ENCODE data around the gene GFRA1. TPM values are rescaled to one million over a fixed set of nuclear protein-coding genes. Genes with fewer than 3 reads are reported as not detected.

Gene GFRA1
- total RNA-seq, 4 donors from 2014 or later: 21.0 to 62.5 (median 59.3) TPM

DNA sequence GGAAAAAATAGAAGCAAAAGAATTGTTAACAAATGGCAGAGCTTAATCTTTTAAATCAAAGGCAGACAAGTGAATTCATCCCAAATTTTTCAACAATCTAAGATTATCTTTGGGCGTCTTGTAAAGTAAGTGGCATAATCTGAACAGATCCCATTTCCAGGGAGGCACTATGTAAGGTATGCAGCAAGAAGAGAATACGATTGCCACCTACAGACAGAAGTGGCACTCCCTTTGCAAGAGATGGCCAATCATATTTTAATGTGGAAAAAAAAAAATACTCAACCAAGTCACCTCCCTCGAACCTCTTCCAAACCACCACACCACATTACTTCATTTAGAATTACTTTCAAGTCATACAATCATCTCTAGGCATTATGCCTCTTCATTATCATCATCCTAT lies 4.0 kb downstream of the GFRA1 start:
- Histone ChIP-seq H3K4me3 (no peak overlapping the region), H3K9me3 (no peaks in the 10 kb centered on the region), H3K27me3 (peaks cover 58% of the 10 kb centered on the region), H3K36me3 (peaks cover 0 to 13% of the 10 kb centered on the region in 2 donors), H3K4me1 (peaks cover 0 to 44% (median 0%) of the 10 kb centered on the region in 3 donors), H3K27ac (no peak overlapping the region)
- TF ChIP-seq EP300 (IDR thresholded peaks at IDR 0.05) (no peak), POLR2A (IDR thresholded peaks at IDR 0.05) (no peak)
- TF ChIP-seq, protein P1, sequence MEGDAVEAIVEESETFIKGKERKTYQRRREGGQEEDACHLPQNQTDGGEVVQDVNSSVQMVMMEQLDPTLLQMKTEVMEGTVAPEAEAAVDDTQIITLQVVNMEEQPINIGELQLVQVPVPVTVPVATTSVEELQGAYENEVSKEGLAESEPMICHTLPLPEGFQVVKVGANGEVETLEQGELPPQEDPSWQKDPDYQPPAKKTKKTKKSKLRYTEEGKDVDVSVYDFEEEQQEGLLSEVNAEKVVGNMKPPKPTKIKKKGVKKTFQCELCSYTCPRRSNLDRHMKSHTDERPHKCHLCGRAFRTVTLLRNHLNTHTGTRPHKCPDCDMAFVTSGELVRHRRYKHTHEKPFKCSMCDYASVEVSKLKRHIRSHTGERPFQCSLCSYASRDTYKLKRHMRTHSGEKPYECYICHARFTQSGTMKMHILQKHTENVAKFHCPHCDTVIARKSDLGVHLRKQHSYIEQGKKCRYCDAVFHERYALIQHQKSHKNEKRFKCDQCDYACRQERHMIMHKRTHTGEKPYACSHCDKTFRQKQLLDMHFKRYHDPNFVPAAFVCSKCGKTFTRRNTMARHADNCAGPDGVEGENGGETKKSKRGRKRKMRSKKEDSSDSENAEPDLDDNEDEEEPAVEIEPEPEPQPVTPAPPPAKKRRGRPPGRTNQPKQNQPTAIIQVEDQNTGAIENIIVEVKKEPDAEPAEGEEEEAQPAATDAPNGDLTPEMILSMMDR (IDR thresholded peaks at IDR 0.05): no peak
- 40 to 67% methylated on average over 1 to 3 of the region's 3 CpGs for WGBS, 2 donors (ENCODE audit: low coverage in 1 of 2)
- no peak for ATAC-seq

DNA sequence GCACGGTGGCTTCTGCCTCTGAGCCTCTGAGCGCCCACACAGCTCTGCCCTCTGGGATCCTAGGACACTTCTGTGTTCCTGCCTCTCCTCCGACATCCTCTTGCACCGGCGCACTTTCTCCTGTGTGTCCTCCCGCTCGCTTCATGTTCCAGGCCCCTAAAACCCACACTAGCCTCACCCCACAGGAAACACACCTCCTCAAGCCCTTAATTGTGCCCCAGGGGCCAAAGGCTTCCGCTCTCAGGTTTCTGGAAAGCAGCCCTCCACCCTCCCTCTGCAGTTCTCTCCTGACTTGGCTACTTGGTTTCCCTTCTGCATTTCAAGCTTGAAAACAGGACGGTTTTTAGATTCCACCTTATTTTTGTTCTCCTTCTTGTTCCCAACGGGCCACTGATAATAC lies 7.3 kb downstream of the GFRA1 start:
- H3K9me3 ChIP-seq: no peaks in the 10 kb centered on the region
- H3K4me1 ChIP-seq: peaks cover 0 to 12% (median 0%) of the 10 kb centered on the region in 3 donors
- no peak for TF ChIP-seq POLR2AphosphoS5 (IDR thresholded peaks at IDR 0.05)
- no peak overlapping the region for H3K27ac ChIP-seq
- H3K36me3 ChIP-seq: peaks cover 0 to 13% of the 10 kb centered on the region in 2 donors
- WGBS, 2 donors (ENCODE audit: low coverage in 1 of 2): 82 to 90% methylated on average over 4 to 9 of the region's 10 CpGs
- no peak overlapping the region for H3K4me3 ChIP-seq
- no peak for ATAC-seq
- peaks cover 25% of the 10 kb centered on the region for H3K27me3 ChIP-seq

GRCh38 chr10:116263870-116264655 lies 8.9 kb downstream of the GFRA1 start:
- WGBS, 2 donors (ENCODE audit: low coverage in 1 of 2): 77 to 81% methylated on average over 3 to 7 of the region's 7 CpGs
- Histone ChIP-seq H3K4me1 (no peaks in the 10 kb centered on the region), H3K9me3 (no peaks in the 10 kb centered on the region), H3K36me3 (peaks cover 0 to 13% of the 10 kb centered on the region in 2 donors), H3K27me3 (peaks cover 9% of the 10 kb centered on the region), H3K27ac (no peak overlapping the region), H3K4me3 (no peak overlapping the region)
- ATAC-seq: no peak
- TF ChIP-seq POLR2A (IDR thresholded peaks at IDR 0.05) (no peak), EP300 (IDR thresholded peaks at IDR 0.05) (no peak), POLR2AphosphoS5 (IDR thresholded peaks at IDR 0.05) (no peak)
- TF ChIP-seq, protein P1 (IDR thresholded peaks at IDR 0.05): no peak

GRCh38 chr10:116262678-116263077 lies 10.3 kb downstream of the GFRA1 start:
- peaks cover 11% of the 10 kb centered on the region for H3K27me3 ChIP-seq
- H3K4me1 ChIP-seq: no peaks in the 10 kb centered on the region
- ATAC-seq: no peak
- WGBS, 2 donors (ENCODE audit: low coverage in 1 of 2): 82 to 100% methylated on average over 1 to 2 of the region's 3 CpGs
- H3K27ac ChIP-seq: no peak overlapping the region
- no peaks in the 10 kb centered on the region for H3K9me3 ChIP-seq
- peaks cover 0 to 13% of the 10 kb centered on the region in 2 donors for H3K36me3 ChIP-seq
- H3K4me3 ChIP-seq: no peak overlapping the region
- TF ChIP-seq EP300 (IDR thresholded peaks at IDR 0.05) (no peak), POLR2AphosphoS5 (IDR thresholded peaks at IDR 0.05) (no peak)
- TF ChIP-seq, protein P1 (IDR thresholded peaks at IDR 0.05): no peak

DNA sequence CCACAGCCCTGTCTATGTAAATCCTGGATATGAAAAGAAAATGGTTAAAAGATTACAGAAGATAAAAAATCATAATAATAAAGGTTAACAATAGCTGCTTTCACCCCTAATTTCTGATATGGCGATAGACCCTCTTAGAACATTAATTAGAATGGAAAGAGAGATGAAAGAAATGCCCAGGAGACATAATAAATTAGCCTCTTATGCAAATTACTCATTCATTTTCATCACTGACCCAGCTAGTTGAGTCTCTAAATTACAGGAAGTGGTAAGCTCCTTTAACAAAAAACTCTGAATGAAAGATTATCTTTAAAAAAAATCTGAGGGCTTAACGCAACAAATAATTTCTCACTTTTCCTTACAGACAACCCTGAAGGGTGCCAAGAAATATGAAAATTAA lies 12.4 kb downstream of the GFRA1 start:
- Histone ChIP-seq H3K36me3 (peaks cover 0 to under 1% of the 10 kb centered on the region in 2 donors), H3K27me3 (peaks cover 22% of the 10 kb centered on the region), H3K4me1 (peaks cover 0 to 9% (median 0%) of the 10 kb centered on the region in 3 donors), H3K4me3 (no peak overlapping the region), H3K27ac (no peak overlapping the region), H3K9me3 (no peaks in the 10 kb centered on the region)
- 57 to 61% methylated on average over 2 of the region's 2 CpGs for WGBS, 2 donors (ENCODE audit: low coverage in 1 of 2)
- TF ChIP-seq EP300 (IDR thresholded peaks at IDR 0.05) (no peak), POLR2AphosphoS5 (IDR thresholded peaks at IDR 0.05) (no peak), POLR2A (IDR thresholded peaks at IDR 0.05) (no peak)
- TF ChIP-seq, protein P1 (IDR thresholded peaks at IDR 0.05): no peak
- no peak for ATAC-seq
